Natural killer cell (primary cell): ENCODE results near the gene CDC73. TPM values are rescaled to one million over a fixed set of nuclear protein-coding genes. Genes with fewer than 3 reads are reported as not detected.
"Not testable (repeated sequence)": the region's sequence is repeated elsewhere in the genome, so short reads cannot be mapped to it uniquely, and the experiment has no call there.

ENCODE experiments used
- ATAC-seq, 3 donors: fragments of 150-1000 bp in 2 of 3; fragments of 200-7000 bp in 1 of 3; cut with Tn5 transposase; 1 replicate in 1 of 3; 2 replicates in 2 of 3; pipeline ENCODE4 v1.10.0; 2021; ENCODE audit warnings: mild to moderate bottlenecking in 2 of 3, moderate library complexity in 2 of 3
- DNase-seq, 2 donors: peaks; one replicate each; pipeline versions ENCODE4 v3.0.0 to v3.0.0-alpha.2; 2013 to 2021; ENCODE audit warnings: mixed read lengths in 1 of 2
- H3K27ac ChIP-seq: one replicate; pipeline ENCODE4 v1.5.1; 2013; ENCODE audit warnings: mild to moderate bottlenecking, low read length
- H3K27me3 ChIP-seq: one replicate; pipeline ENCODE4 v1.6.1; 2013; ENCODE audit warnings: low read length; ENCODE audit not compliant: control insufficient read depth, insufficient read depth
- H3K36me3 ChIP-seq: one replicate; pipeline ENCODE4 v1.6.1; 2013; ENCODE audit warnings: low read length; ENCODE audit not compliant: control insufficient read depth, insufficient read depth
- H3K4me1 ChIP-seq: one replicate; pipeline ENCODE4 v1.6.1; 2013; ENCODE audit warnings: low read length; ENCODE audit not compliant: control insufficient read depth, insufficient read depth
- H3K4me3 ChIP-seq: one replicate; pipeline ENCODE4 v1.5.1; 2013; ENCODE audit warnings: low read length
- H3K9me3 ChIP-seq: one replicate; pipeline ENCODE4 v1.6.1; 2013; ENCODE audit warnings: low read length; ENCODE audit not compliant: control insufficient read depth, insufficient read depth
- H3K27ac Mint-ChIP-seq, 2 donors: one replicate each; pipeline ENCODE4 v1.8.0; 2022; ENCODE audit warnings: mild to moderate bottlenecking in 2 of 2, mixed read lengths in 2 of 2, moderate library complexity in 1 of 2
- H3K27me3 Mint-ChIP-seq, 2 donors: one replicate each; pipeline ENCODE4 v1.8.0; 2022; ENCODE audit warnings: low read depth in 2 of 2, mixed read lengths in 2 of 2
- H3K36me3 Mint-ChIP-seq: one replicate; pipeline ENCODE4 v1.8.0; 2022; ENCODE audit warnings: mixed read lengths
- H3K4me1 Mint-ChIP-seq, 2 donors: one replicate each; pipeline ENCODE4 v1.8.0; 2022; ENCODE audit warnings: mixed read lengths in 2 of 2
- H3K4me3 Mint-ChIP-seq: one replicate; pipeline ENCODE4 v1.8.0; 2022; ENCODE audit warnings: mild to moderate bottlenecking, moderate library complexity, mixed read lengths
- H3K9me3 Mint-ChIP-seq, 2 donors: one replicate each; pipeline ENCODE4 v1.8.0; 2022; ENCODE audit warnings: mixed read lengths in 2 of 2
- CTCF ChIP-seq: fragments of 200-600 bp; IDR thresholded peaks from one replicate; pipeline ENCODE4 v1.8.0; 2022; ENCODE audit warnings: antibody characterized with exemption
- WGBS: methylation state at CpG from one replicate; pipeline ENCODE4 v1.1.7; 2013; ENCODE audit warnings: missing lambda C conversion rate; ENCODE audit not compliant: insufficient coverage; 5-methylcytosine and 5-hydroxymethylcytosine counted together
- intact Hi-C: fragments of 100-400 bp; cut with micrococcal nuclease; formaldehyde crosslinking; loops from one replicate; pipeline ENCODE4 v1.14.2; 2022
- total RNA-seq, 4 donors: library from RNA; stranded (reverse); fragments of 120-200 nt in 1 of 4; gene quantifications; one replicate each; pipeline versions ENCODE4 v1.2.3 to v1.2.4, GENCODE V29; 2013 to 2022

The CDC73 gene
- total RNA-seq, 3 donors from 2014 or later (not counting 1 experiment from before 2014, with no cell fraction given): 73.2 to 86.0 (median 82.6) TPM

GRCh38 chr1:193260896-193261295 is 139.1 kb downstream of the CDC73 start:
- H3K36me3 ChIP-seq: peaks cover 10% of the 10 kb centered on the region
- H3K9me3 ChIP-seq: no peaks in the 10 kb centered on the region
- no peaks in the 10 kb centered on the region for H3K9me3 Mint-ChIP-seq
- H3K36me3 Mint-ChIP-seq: peaks cover 5% of the 10 kb centered on the region
- TF ChIP-seq CTCF: no peak
- no peak overlapping the region for H3K4me3 Mint-ChIP-seq
- peaks cover 5 to 9% of the 10 kb centered on the region in 2 donors for H3K4me1 Mint-ChIP-seq
- no peak overlapping the region for H3K4me3 ChIP-seq
- H3K27ac ChIP-seq: no peak overlapping the region
- H3K4me1 ChIP-seq: no peaks in the 10 kb centered on the region
- DNase-seq (no peak), ATAC-seq (no peak)
- H3K27me3 ChIP-seq: no peaks in the 10 kb centered on the region
- H3K27ac Mint-ChIP-seq: no peak overlapping the region
- H3K27me3 Mint-ChIP-seq: no peaks in the 10 kb centered on the region
- intact Hi-C loops: no loop called here

DNA sequence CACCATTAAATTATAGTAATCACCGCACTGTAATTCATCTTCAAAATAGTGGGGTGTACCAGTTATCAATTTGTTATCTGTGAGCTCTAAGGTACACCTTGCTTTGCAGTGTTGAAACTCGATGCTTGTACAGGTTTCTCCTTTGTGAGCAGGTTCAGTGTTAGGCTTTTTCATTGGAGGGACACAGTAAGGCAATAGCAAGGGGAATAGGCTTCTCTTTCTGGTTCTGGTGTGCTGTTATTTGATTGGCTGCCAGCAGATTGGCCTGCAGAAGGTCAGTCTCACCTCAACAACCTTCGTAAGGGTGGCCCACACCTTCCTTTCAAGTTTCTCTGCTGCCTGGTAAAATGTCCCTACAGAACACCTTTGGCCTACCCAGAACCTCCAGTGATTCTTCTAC is 140.8 kb downstream of the CDC73 start:
- Mint-ChIP-seq H3K9me3 (no peaks in the 10 kb centered on the region), H3K4me3 (no peak overlapping the region), H3K27me3 (no peaks in the 10 kb centered on the region), H3K36me3 (peaks cover 6% of the 10 kb centered on the region), H3K4me1 (peaks cover 0 to 5% of the 10 kb centered on the region in 2 donors), H3K27ac (no peak overlapping the region)
- Histone ChIP-seq H3K9me3 (no peaks in the 10 kb centered on the region), H3K4me3 (no peak overlapping the region), H3K4me1 (no peaks in the 10 kb centered on the region), H3K36me3 (peaks cover 10% of the 10 kb centered on the region), H3K27ac (no peak overlapping the region), H3K27me3 (no peaks in the 10 kb centered on the region)
- ATAC-seq: no peak
- intact Hi-C loops: no loop called here
- no peak for TF ChIP-seq CTCF
- 100% methylated on average over 3 of the region's 3 CpGs for WGBS
- DNase-seq: no peak

DNA sequence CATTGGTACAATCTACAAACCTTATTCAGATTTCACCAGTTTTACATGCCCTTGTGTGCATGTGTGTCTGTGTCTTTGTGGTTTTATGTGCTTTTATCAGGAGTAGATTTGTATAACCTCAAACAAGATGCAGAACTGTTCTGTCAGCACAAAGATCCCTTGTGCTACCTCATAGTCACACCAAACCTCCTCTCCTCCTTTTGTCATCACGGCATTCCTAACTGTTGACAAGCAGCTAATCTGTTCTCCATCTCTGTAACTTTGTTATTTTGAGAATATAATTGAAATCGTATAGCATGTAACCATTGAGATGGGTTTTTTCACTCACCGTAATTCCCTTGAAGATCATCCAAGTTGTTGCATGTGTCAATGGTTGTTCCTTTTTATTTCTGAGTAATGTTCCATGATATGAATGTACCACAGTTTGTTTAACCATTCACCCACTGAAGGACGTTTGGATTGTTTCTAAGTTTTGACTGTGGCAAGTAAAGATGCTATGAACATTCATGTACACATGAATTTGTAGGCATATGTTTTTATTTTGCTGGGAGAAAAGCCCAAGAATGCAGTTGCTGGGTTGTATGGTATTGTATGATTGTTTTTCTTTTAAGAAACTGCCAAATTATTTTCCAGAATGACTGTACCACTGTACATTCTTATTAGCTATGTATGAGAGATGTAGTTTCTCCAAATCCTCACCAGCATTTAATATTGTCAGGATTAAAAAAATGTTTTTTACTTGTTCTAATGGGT is 142.7 kb downstream of the CDC73 start:
- 88% methylated on average over 3 of the region's 4 CpGs for WGBS
- Histone ChIP-seq H3K27me3 (no peaks in the 10 kb centered on the region), H3K27ac (no peak overlapping the region), H3K36me3 (no peaks in the 10 kb centered on the region), H3K4me1 (no peaks in the 10 kb centered on the region), H3K4me3 (no peak overlapping the region), H3K9me3 (no peaks in the 10 kb centered on the region)
- H3K4me1 Mint-ChIP-seq: peaks cover 0 to 5% of the 10 kb centered on the region in 2 donors
- DNase-seq: no peak
- no peak for TF ChIP-seq CTCF
- intact Hi-C loops: no loop called here
- ATAC-seq: no peak
- no peaks in the 10 kb centered on the region for H3K9me3 Mint-ChIP-seq
- peaks cover 6% of the 10 kb centered on the region for H3K36me3 Mint-ChIP-seq
- H3K27me3 Mint-ChIP-seq: no peaks in the 10 kb centered on the region
- no peak overlapping the region for H3K27ac Mint-ChIP-seq
- no peak overlapping the region for H3K4me3 Mint-ChIP-seq

DNA sequence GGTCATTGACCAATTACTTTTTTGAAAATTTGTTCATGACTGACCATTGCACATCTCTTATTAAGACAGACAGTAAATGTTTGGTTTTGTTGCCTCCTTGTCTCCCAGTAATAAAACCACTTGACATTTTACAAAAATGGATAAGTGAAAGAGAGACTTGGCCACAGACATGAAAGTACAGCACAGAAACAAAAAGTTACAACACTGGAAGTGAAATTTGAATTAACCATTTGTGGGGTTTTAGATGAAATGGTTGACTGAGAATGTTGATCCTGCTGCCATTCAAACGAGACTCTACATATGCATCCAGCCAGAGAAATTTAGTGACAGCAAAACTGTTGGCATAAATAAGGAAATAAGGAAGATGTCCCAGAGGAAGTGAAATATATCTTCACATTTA is 143.9 kb downstream of the CDC73 start:
- Mint-ChIP-seq H3K27ac (no peak overlapping the region), H3K36me3 (peaks cover 6% of the 10 kb centered on the region), H3K9me3 (no peaks in the 10 kb centered on the region), H3K27me3 (no peaks in the 10 kb centered on the region), H3K4me1 (peaks cover 0 to 5% of the 10 kb centered on the region in 2 donors), H3K4me3 (no peak overlapping the region)
- no peak overlapping the region for H3K4me3 ChIP-seq
- no peak for DNase-seq
- H3K27ac ChIP-seq: no peak overlapping the region
- H3K36me3 ChIP-seq: no peaks in the 10 kb centered on the region
- intact Hi-C loops: no loop called here
- H3K4me1 ChIP-seq: no peaks in the 10 kb centered on the region
- no peak for TF ChIP-seq CTCF
- WGBS: 100% methylated on average over 1 of the region's 1 CpG
- ATAC-seq: no peak
- H3K27me3 ChIP-seq: no peaks in the 10 kb centered on the region
- no peaks in the 10 kb centered on the region for H3K9me3 ChIP-seq

DNA sequence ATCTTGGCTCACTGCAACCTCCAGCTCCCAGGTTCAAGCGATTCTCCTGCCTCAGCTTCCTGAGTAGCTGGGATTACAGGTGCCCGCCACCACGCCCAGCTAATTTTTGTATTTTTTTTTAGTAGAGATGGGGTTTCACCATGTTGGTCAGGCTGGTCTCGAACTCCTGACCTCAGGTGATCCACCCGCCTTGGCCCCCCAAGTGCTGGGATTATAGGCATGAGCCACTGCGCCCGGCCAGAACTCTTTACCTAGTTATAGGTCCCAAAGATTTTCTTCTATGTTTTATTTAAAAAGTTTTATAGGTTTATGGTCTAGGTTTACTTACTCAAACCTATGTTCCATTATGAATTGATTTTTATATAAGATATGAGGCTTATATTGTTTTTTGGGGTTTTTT is 145.0 kb downstream of the CDC73 start:
- H3K27me3 Mint-ChIP-seq, H3K27ac ChIP-seq, ATAC-seq, H3K36me3 ChIP-seq, H3K4me3 ChIP-seq, H3K27me3 ChIP-seq, H3K36me3 Mint-ChIP-seq, H3K4me3 Mint-ChIP-seq, H3K9me3 Mint-ChIP-seq, H3K9me3 ChIP-seq, H3K4me1 ChIP-seq, intact Hi-C loops, H3K27ac Mint-ChIP-seq, DNase-seq: not testable (repeated sequence)
- peaks cover 11 to 16% of the 10 kb centered on the region in 2 donors for H3K4me1 Mint-ChIP-seq
- 98% methylated on average over 7 of the region's 7 CpGs for WGBS
